GM21786 (cell line): ENCODE results near the gene SHB.

Source experiments
- ATAC-seq: cut with Tn5 transposase; IDR thresholded peaks from one replicate; pipeline ENCODE4 v1.9.1; 2021; ENCODE audit not compliant: unreplicated experiment

The SHB gene

GRCh38 chr9:37972351-37972848, 96.6 kb downstream of the SHB start:
- no peak for ATAC-seq

- ATAC-seq: no peak
Measured at GRCh38 chr9:37971691-37972090, 97.3 kb downstream of the SHB start.

GRCh38 chr9:37971108-37971459, 97.9 kb downstream of the SHB start:
- ATAC-seq: no peak

GRCh38 chr9:37970301-37971107, 98.5 kb downstream of the SHB start:
- ATAC-seq: no peak

- ATAC-seq: no peak
Measured at GRCh38 chr9:37969558-37970300, 99.3 kb downstream of the SHB start.

GRCh38 chr9:37969130-37969529, 99.9 kb downstream of the SHB start:
- no peak for ATAC-seq

- no peak for ATAC-seq
Measured at GRCh38 chr9:37968228-37968701, 100.8 kb downstream of the SHB start.

GRCh38 chr9:37967761-37968080, 101.3 kb downstream of the SHB start:
- ATAC-seq: no peak

GRCh38 chr9:37967014-37967760, 101.8 kb downstream of the SHB start:
- ATAC-seq: no peak

- ATAC-seq: no peak
Measured at GRCh38 chr9:37966412-37967013, 102.5 kb downstream of the SHB start.

GRCh38 chr9:37965676-37966345, 103.2 kb downstream of the SHB start:
- ATAC-seq: peak; percentile 62

- ATAC-seq: no peak
Measured at GRCh38 chr9:37965116-37965515, 103.9 kb downstream of the SHB start.

GRCh38 chr9:37964740-37965081, 104.3 kb downstream of the SHB start:
- no peak for ATAC-seq

GRCh38 chr9:37963936-37964739, 104.9 kb downstream of the SHB start:
- no peak for ATAC-seq

GRCh38 chr9:37961351-37961750, 107.7 kb downstream of the SHB start:
- no peak for ATAC-seq

GRCh38 chr9:37960631-37961030, 108.4 kb downstream of the SHB start:
- ATAC-seq: no peak

GRCh38 chr9:37959976-37960375, 109.1 kb downstream of the SHB start:
- ATAC-seq: no peak

GRCh38 chr9:37958154-37958553, 110.9 kb downstream of the SHB start:
- no peak for ATAC-seq

GRCh38 chr9:37957664-37957953, 111.4 kb downstream of the SHB start:
- ATAC-seq: no peak
